ENCODE data around the gene SNAP25.

DNA sequence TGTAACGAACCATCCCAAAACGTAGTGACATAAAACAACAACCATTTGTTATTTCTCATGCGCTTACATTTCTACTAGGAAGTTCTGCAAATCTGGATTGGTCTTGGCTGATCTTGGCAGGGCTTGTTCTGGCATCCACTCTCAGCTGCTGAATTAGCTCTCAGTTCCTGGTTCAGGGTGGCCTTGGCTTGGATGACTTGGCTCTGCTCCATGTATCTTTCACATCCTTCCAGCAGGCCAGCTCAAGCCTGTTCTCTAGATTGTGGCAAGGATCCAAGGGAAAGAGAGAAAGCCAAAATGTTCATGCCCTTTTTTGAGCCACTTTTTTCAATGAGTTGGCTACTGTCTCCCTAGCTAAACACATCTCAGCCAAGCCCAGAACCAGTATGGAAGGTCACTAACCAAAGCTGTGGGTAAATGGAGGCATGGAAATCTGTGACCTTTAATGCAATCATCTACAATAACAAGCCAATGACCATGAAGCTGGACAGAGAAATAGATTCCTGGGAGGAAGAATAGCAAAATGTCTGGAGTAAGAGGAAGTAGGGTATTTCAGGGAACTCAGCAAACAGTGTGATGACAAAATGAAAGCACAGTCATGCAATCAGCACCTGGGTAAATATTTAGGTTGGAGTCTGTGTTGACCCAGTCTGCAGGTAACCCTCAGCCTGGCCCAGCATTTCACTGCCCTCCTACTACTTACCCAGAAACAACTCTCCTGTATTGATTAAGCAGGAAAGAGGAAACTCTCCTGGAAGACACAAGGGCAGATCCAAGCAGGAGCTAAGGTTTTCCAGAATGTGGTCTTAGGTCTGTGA, 32.7 kb upstream of the SNAP25 start:
- TF ChIP-seq POLR2AphosphoS5 (IDR thresholded peaks at IDR 0.05) (no peak), POLR2A (IDR thresholded peaks at IDR 0.05) (no peak), EP300 (IDR thresholded peaks at IDR 0.05) (no peak)
- TF ChIP-seq, protein P1, sequence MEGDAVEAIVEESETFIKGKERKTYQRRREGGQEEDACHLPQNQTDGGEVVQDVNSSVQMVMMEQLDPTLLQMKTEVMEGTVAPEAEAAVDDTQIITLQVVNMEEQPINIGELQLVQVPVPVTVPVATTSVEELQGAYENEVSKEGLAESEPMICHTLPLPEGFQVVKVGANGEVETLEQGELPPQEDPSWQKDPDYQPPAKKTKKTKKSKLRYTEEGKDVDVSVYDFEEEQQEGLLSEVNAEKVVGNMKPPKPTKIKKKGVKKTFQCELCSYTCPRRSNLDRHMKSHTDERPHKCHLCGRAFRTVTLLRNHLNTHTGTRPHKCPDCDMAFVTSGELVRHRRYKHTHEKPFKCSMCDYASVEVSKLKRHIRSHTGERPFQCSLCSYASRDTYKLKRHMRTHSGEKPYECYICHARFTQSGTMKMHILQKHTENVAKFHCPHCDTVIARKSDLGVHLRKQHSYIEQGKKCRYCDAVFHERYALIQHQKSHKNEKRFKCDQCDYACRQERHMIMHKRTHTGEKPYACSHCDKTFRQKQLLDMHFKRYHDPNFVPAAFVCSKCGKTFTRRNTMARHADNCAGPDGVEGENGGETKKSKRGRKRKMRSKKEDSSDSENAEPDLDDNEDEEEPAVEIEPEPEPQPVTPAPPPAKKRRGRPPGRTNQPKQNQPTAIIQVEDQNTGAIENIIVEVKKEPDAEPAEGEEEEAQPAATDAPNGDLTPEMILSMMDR (IDR thresholded peaks at IDR 0.05), result no peak
